Stimulated activated CD4-positive, alpha-beta T cell treated with anti-CD3 and anti-CD28 coated beads, Interleukin-1b, Interleukin-23, amount 100 ng/mL, for 4 hours (primary cell): ENCODE results near the gene ATG101.
A peak's percentile ranks its signal among the peaks of the same experiment; 100 is the strongest.

Experiments used
- DNase-seq, 2 donors: peaks; one replicate each; pipeline ENCODE4 v3.0.0-alpha.2; 2020; ENCODE audit warnings: low read depth in 2 of 2

The ATG101 gene

GRCh38 chr12:52069327-52070184, at the start of gene ATG101:
ATG101 (plus strand) TSS chr12:52069978; CDS start chr12:52073651, 3,673 bp downstream.
- DNase-seq, result peak; percentile 75 to 79

GRCh38 chr12:52020539-52021336, 49.0 kb upstream of the ATG101 start:
- peak; percentile 45 to 46 for DNase-seq

- DNase-seq, result no peak
Measured at GRCh38 chr12:52022841-52023181, 47.0 kb upstream of the ATG101 start.

GRCh38 chr12:52023182-52023975, 46.4 kb upstream of the ATG101 start:
- DNase-seq, result peak; percentile 89 to 94

GRCh38 chr12:52023976-52024688, 45.6 kb upstream of the ATG101 start:
- DNase-seq, result no peak

- DNase-seq, result peak in 1 of 2 donors; percentile 31
Measured at GRCh38 chr12:52024845-52025230, 44.9 kb upstream of the ATG101 start.

GRCh38 chr12:52026263-52026662, 43.5 kb upstream of the ATG101 start:
- no peak for DNase-seq

- DNase-seq, result no peak
Measured at GRCh38 chr12:52027085-52027843, 42.5 kb upstream of the ATG101 start.

- no peak for DNase-seq
Measured at GRCh38 chr12:52029685-52030084, 40.1 kb upstream of the ATG101 start.

- no peak for DNase-seq
Measured at GRCh38 chr12:52032446-52032803, 37.4 kb upstream of the ATG101 start.

GRCh38 chr12:52032804-52033445, 36.9 kb upstream of the ATG101 start:
- peak; percentile 76 to 77 for DNase-seq

- no peak for DNase-seq
Measured at GRCh38 chr12:52033446-52034140, 36.2 kb upstream of the ATG101 start.

GRCh38 chr12:52035190-52035589, 34.6 kb upstream of the ATG101 start:
- no peak for DNase-seq

- no peak for DNase-seq
Measured at GRCh38 chr12:52035926-52036325, 33.9 kb upstream of the ATG101 start.

- peak; percentile 73 to 79 for DNase-seq
Measured at GRCh38 chr12:52036587-52037171, 33.1 kb upstream of the ATG101 start.

GRCh38 chr12:52037248-52037861, 32.4 kb upstream of the ATG101 start:
- DNase-seq, result no peak

- DNase-seq, result no peak
Measured at GRCh38 chr12:52038447-52038846, 31.3 kb upstream of the ATG101 start.

- no peak for DNase-seq
Measured at GRCh38 chr12:52041035-52041434, 28.7 kb upstream of the ATG101 start.

GRCh38 chr12:52041695-52042123, 28.1 kb upstream of the ATG101 start:
- no peak for DNase-seq
